K562 (cell line): ENCODE data around the gene CIAPIN1. TPM values are rescaled to one million over a fixed set of nuclear protein-coding genes. Genes with fewer than 3 reads are reported as not detected.

Source experiments
- ATAC-seq: fragments of 200-7000 bp; cut with Tn5 transposase; 3 replicates; pipeline ENCODE4 v1.9.1; 2020; ENCODE audit warnings: moderate library complexity
- BruUV-seq: library from RNA; stranded (reverse); fragments of 400-500 nt; replicated peaks from 2 replicates; lab custom pipeline; 2021; lab: Mats Ljungman, UMichigan
- CTCF ChIA-PET: fragments of 300-600 bp; formaldehyde crosslinking; extraction: SDS; loops from one replicate; lab custom pipeline; 2021; ENCODE audit warnings: low intra/inter-chr PET ratio; lab: Yijun Ruan, JAX
- POLR2A ChIA-PET: fragments of 300-600, 350-650 bp; sonication (Branson Sonifier 250); formaldehyde crosslinking; extraction: SDS; loops from one replicate; lab custom pipeline; 2021; ENCODE audit warnings: antibody characterized with exemption, inconsistent platforms; lab: Yijun Ruan, JAX
- DNase-seq, 4 experiments: peaks; one replicate each; pipeline versions ENCODE4 v3.0.0 to v3.0.0-alpha.2; 2011 to 2018; ENCODE audit warnings: low spot score in 3 of 4, mixed read lengths in 3 of 4; ENCODE audit errors: extremely low read depth in 1 of 4
- FAIRE-seq: peaks from 2 replicates; lab custom pipeline; 2011; peaks lifted over from hg19 to GRCh38; lab: Jason Lieb, UNC
- H2AFZ ChIP-seq: 2 replicates; pipeline ENCODE4 v1.6.0; 2011; ENCODE audit warnings: low read depth, low read length, control low read depth, inconsistent platforms
- H3K27ac ChIP-seq: fragments of 200-600 bp; 3 replicates; pipeline ENCODE4 v1.8.0; 2011; ENCODE audit warnings: low read depth, mild to moderate bottlenecking, control low read depth, inconsistent platforms, low read length, moderate library complexity, mixed read lengths; ENCODE audit errors: extremely low read depth
- H3K27me3 ChIP-seq, 2 experiments: fragments of 300-600 bp in 1 of 2; 2 replicates in 1 of 2; 3 replicates in 1 of 2; pipeline versions ENCODE4 v1.6.0 to v1.8.0; 2011; ENCODE audit warnings: inconsistent platforms in 2 of 2, low read length in 2 of 2, mild to moderate bottlenecking in 1 of 2, mixed read lengths in 1 of 2, moderate library complexity in 1 of 2; ENCODE audit not compliant: control insufficient read depth in 2 of 2, insufficient read depth in 2 of 2
- H3K36me3 ChIP-seq: fragments of 300-600 bp; 3 replicates; pipeline ENCODE4 v1.8.0; 2011; ENCODE audit warnings: mild to moderate bottlenecking, low read length, inconsistent platforms; ENCODE audit not compliant: control insufficient read depth, insufficient read depth
- H3K4me1 ChIP-seq, 2 experiments: fragments of 200-600 bp in 1 of 2; replicated peaks in 1 of 2; 2 replicates in 1 of 2; 3 replicates in 1 of 2; pipeline versions ENCODE4 v1.5.1 to v1.8.0; 2011; ENCODE audit warnings: inconsistent platforms in 2 of 2, low read length in 2 of 2, mild to moderate bottlenecking in 1 of 2, mixed read lengths in 1 of 2, moderate library complexity in 1 of 2; ENCODE audit not compliant: control insufficient read depth in 2 of 2, insufficient read depth in 2 of 2
- H3K4me2 ChIP-seq: 2 replicates; pipeline ENCODE4 v1.6.1; 2011; ENCODE audit warnings: low read length, control low read depth, inconsistent platforms, mixed read lengths; ENCODE audit not compliant: insufficient read depth
- H3K4me3 ChIP-seq: fragments of 200-600 bp; sonication (generic), shearing (Covaris generic); 2 replicates; pipeline ENCODE4 v1.5.1; 2016; ENCODE audit warnings: control low read depth, inconsistent platforms
- H3K79me2 ChIP-seq: fragments of 200-600 bp; 3 replicates; pipeline ENCODE4 v1.8.0; 2011; ENCODE audit warnings: low read length, inconsistent platforms; ENCODE audit not compliant: control insufficient read depth, insufficient read depth
- H3K9ac ChIP-seq, 2 experiments: 2 replicates each; pipeline versions ENCODE4 v1.6.0 to v1.6.1; 2011; ENCODE audit warnings: low read depth in 2 of 2, low read length in 2 of 2, control low read depth in 1 of 2, inconsistent platforms in 1 of 2, mild to moderate bottlenecking in 1 of 2, mixed read lengths in 1 of 2; ENCODE audit not compliant: insufficient read depth in 1 of 2
- H3K9me1 ChIP-seq: one replicate; pipeline ENCODE4 v1.6.0; 2011; ENCODE audit warnings: inconsistent platforms, mild to moderate bottlenecking, low read length, moderate library complexity; ENCODE audit not compliant: control insufficient read depth, insufficient read depth
- H3K9me3 ChIP-seq: replicated peaks from 2 replicates; pipeline ENCODE4 v1.5.1; 2011; ENCODE audit warnings: low read depth, low read length, inconsistent platforms; ENCODE audit not compliant: control insufficient read depth, insufficient read depth
- H4K20me1 ChIP-seq: replicated peaks from 2 replicates; pipeline ENCODE4 v1.6.1; 2011; ENCODE audit warnings: low read length, inconsistent platforms, mixed read lengths; ENCODE audit not compliant: control insufficient read depth, insufficient read depth
- ASH1L ChIP-seq: fragments of 450-650 bp; IDR thresholded peaks from 2 replicates; pipeline ENCODE4 v1.6.1; 2018; ENCODE audit warnings: borderline replicate concordance, mild to moderate bottlenecking, low read depth; ENCODE audit not compliant: partially characterized antibody
- CREB5 ChIP-seq: fragments of 250-450 bp; sonication (Bioruptor Pico); IDR thresholded peaks from 2 replicates; pipeline ENCODE4 v1.5.0; 2020; ENCODE audit warnings: mild to moderate bottlenecking
- ELK1 ChIP-seq: sonication (generic); formaldehyde crosslinking; IDR thresholded peaks from 2 replicates; pipeline ENCODE4 v1.8.1; 2022; ENCODE audit warnings: missing genetic modification reagents
- ETV5 ChIP-seq: sonication (generic); formaldehyde crosslinking; IDR thresholded peaks from 2 replicates; pipeline ENCODE4 v1.4.0; 2020; ENCODE audit warnings: low read depth, mild to moderate bottlenecking, missing genetic modification reagents
- MAFK ChIP-seq: IDR thresholded peaks from 2 replicates; pipeline ENCODE4 v1.6.1; 2011; ENCODE audit warnings: low read length, improper control_type of control experiment
- MCM3 ChIP-seq: fragments of 450-650 bp; IDR thresholded peaks from 2 replicates; pipeline ENCODE4 v1.6.1; 2016
- SP1 ChIP-seq: sonication (generic); formaldehyde crosslinking; IDR thresholded peaks from 2 replicates; pipeline ENCODE4 v1.8.1; 2022; ENCODE audit warnings: mild to moderate bottlenecking, missing genetic modification reagents
- SRF ChIP-seq, 2 experiments: fragments of 250-450, 450-650 bp in 1 of 2; sonication (Bioruptor Pico) in 1 of 2; sonication (generic) in 1 of 2; formaldehyde crosslinking; IDR thresholded peaks; 2 replicates each; pipeline versions ENCODE4 v1.5.0 to v1.5.1; 2020 to 2022; ENCODE audit warnings: mild to moderate bottlenecking in 1 of 2, missing genetic modification reagents in 1 of 2
- SRSF9 ChIP-seq: fragments of 200-400 bp; formaldehyde crosslinking; IDR thresholded peaks from 2 replicates; pipeline ENCODE4 v1.6.1; 2017; ENCODE audit warnings: low read depth, low read length, borderline replicate concordance
- TAF15 ChIP-seq: fragments of 200-400 bp; formaldehyde crosslinking; IDR thresholded peaks from 2 replicates; pipeline ENCODE4 v1.6.1; 2017; ENCODE audit warnings: mild to moderate bottlenecking, low read depth, low read length, moderate library complexity
- ZNF253 ChIP-seq: fragments of 250-450 bp; sonication (Bioruptor Pico); conservative IDR thresholded peaks from 2 replicates; pipeline ENCODE4 v1.6.1; 2021; ENCODE audit warnings: mild to moderate bottlenecking
- ZNF280B ChIP-seq: fragments of 250-450 bp; sonication (Bioruptor Pico); IDR thresholded peaks from 2 replicates; pipeline ENCODE4 v1.5.1; 2021; ENCODE audit warnings: mild to moderate bottlenecking
- in situ Hi-C: fragments of 300-500 bp; cut with MboI; formaldehyde crosslinking; loops from 4 replicates; pipeline ENCODE4 v1.15.0; 2018; ENCODE audit warnings: inconsistent platforms, mixed read lengths
- intact Hi-C: fragments of 100-400 bp; cut with micrococcal nuclease; formaldehyde crosslinking; loops from 2 replicates; pipeline ENCODE4 v1.14.2; 2022
- polyA plus RNA-seq, 8 experiments: library from polyadenylated mRNA; depleted of rRNA in 4 of 8; stranded (reverse) in 5 of 8; unstranded in 3 of 8; fragments of >200 nt; fragmentation: Nextera tagmentation in 2 of 8; fragmentation: Illumina TruSeq in 1 of 8; extraction: Ambion mirVana in 2 of 8; extraction: Trizol in 1 of 8; gene quantifications; 2 replicates each; pipeline versions ENCODE4 v1.2.1 to v1.2.3, GENCODE V29; 2011 to 2014; ENCODE audit warnings: inconsistent platforms in 1 of 8, missing spikeins in 1 of 8
- total RNA-seq, 7 experiments: library from RNA; depleted of rRNA in 6 of 7; stranded (reverse); fragments of >200 nt in 6 of 7; fragmentation: Illumina TruSeq in 2 of 7; extraction: Trizol in 2 of 7; gene quantifications; 2 replicates each; pipeline versions ENCODE4 v1.2.1 to v1.2.3, GENCODE V29; 2011 to 2021; ENCODE audit warnings: low replicate concordance in 1 of 7
- TF ChIP-seq, protein P1 (sequence below): fragments of 250-450 bp; sonication (Bioruptor Pico); IDR thresholded peaks from 2 replicates; pipeline ENCODE4 v1.5.0; 2021; ENCODE audit warnings: mild to moderate bottlenecking, moderate library complexity

Gene CIAPIN1
- total and polyA plus RNA-seq, 9 of the 15 experiments (the other 6 are each of a cell fraction or from before 2014, with no cell fraction given), result 71.8 to 263 (median 95.7) TPM

DNA sequence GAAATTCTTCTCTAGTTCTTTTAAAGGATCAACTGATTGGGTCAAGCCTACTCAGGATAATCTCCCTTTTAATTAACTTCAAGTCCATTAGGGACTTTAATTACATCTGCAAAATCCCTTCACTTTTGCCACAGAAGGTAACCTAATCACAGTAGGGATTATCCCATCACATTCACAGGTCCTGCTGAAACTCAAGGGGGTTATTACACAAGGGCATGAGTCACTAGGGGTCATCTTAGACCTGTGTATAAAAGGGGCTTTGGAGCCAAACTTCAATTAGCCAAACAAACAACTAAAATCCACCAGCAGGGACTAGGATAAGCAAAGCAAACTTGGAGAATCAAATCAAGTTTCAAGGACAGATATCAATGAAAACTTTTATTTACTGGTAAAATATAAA lies 19.4 kb downstream of the CIAPIN1 start:
- Histone ChIP-seq H3K79me2 (no peaks in the 10 kb centered on the region), H3K9ac (no peak overlapping the region), H3K4me1 (no peaks in the 10 kb centered on the region), H3K4me3 (no peak overlapping the region), H3K27me3 (no peaks in the 10 kb centered on the region), H4K20me1 (no peaks in the 10 kb centered on the region), H3K36me3 (peaks cover 54% of the 10 kb centered on the region), H2AFZ (no peak overlapping the region), H3K9me1 (no peaks in the 10 kb centered on the region), H3K27ac (no peak overlapping the region), H3K4me2 (no peak overlapping the region), H3K9me3 (no peaks in the 10 kb centered on the region)
- no peak for FAIRE-seq
- no peak for DNase-seq
- intact Hi-C loops (no loop called here), in situ Hi-C loops (no loop called here)
- TF ChIP-seq, protein P1, sequence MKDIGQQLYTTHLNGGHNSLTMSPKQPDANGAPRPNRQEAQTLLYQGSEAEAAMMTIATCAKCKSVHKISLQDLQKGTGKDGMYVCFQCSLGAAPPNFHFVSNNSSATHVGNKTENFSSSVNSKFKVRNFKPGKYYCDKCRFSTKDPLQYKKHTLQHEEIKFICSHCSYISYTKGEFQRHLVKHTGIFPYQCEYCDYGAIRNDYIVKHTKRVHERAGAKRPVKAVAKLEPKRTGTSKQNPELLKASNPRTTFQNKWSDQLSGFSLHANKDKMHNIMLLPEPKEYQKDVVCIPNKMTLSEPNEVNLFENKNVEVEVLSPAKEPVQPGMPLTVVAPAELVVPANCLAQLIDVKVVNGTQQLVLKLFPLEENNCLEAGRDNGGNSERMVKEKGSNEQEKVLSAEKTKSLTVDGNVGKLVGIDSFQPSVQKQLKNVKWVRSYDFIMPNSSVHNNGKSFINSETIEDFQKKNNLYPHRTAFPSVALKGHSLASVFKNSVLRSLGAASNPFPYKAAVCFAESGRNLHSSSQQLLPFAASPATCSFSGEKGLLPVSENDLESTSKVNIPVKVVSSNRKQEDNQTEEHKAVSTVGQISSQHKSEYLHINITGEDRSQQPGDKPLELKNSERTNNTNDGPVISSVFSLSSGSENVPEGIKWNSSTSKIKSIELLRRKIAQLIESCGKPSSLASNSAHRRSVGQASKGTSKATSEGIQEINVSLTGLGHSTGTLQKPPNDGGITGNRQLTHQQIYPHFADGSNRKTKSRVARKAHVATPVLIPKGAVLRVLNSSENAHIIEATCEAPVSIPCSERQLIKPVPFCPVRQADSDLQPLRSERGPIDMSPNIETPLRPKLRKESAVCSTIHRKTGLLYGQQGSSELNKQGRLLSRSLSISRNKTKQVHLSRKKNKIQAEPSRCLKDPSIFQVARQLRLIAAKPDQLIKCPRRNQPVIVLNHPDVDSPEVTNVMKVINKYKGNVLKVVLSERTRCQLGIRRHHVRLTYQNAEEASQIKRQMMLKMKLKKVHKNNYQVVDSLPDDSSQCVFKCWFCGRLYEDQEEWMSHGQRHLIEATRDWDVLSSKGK, result no peak
- no peak for TF ChIP-seq MCM3
- TF ChIP-seq CREB5 (CRISPR knock-in tag), result no peak
- no peak for TF ChIP-seq SP1 (CRISPR knock-in tag)
- TF ChIP-seq ZNF253 (CRISPR knock-in tag), result no peak
- TF ChIP-seq TAF15, result no peak
- no peak for TF ChIP-seq ASH1L
- no peak for TF ChIP-seq SRSF9
- no peak for TF ChIP-seq ZNF280B (CRISPR knock-in tag)
- TF ChIP-seq SRF (CRISPR knock-in tag; IDR thresholded peaks at IDR 0.05), result no peak
- TF ChIP-seq ETV5 (CRISPR knock-in tag), result no peak
- no peak for TF ChIP-seq MAFK
- TF ChIP-seq ELK1 (CRISPR knock-in tag), result no peak
- BruUV-seq, result no TSS peak
- CTCF ChIA-PET, result no interaction called here
- POLR2A ChIA-PET, result no interaction called here
- ATAC-seq, result no peak
